Measurements from ENCODE around the gene CTSA.
A peak's percentile ranks its signal among the peaks of the same experiment; 100 is the strongest.
"Not testable (repeated sequence)": the region's sequence is repeated elsewhere in the genome, so short reads cannot be mapped to it uniquely, and the experiment has no call there.

The CTSA gene

DNA sequence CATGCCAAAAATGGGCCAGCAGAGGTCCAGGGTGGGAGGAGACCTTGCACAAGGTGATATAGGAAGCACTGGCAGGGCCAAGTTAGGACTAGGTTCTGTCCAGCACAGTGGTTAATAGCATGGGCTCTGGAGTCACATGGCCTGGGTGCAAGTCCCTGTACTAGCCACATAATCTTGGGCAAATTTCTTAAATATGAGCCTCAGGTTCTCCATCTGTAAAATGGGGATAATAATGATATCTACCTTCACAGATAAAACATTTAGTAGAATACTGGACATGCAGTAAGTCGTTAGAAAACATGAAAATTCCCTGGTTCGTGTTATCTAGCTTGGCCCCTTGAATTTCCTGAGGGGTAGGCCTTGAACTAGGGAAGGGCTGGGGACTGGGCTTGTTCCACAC, 6.2 kb downstream of the CTSA start:
- no peak for DNase-seq

DNA sequence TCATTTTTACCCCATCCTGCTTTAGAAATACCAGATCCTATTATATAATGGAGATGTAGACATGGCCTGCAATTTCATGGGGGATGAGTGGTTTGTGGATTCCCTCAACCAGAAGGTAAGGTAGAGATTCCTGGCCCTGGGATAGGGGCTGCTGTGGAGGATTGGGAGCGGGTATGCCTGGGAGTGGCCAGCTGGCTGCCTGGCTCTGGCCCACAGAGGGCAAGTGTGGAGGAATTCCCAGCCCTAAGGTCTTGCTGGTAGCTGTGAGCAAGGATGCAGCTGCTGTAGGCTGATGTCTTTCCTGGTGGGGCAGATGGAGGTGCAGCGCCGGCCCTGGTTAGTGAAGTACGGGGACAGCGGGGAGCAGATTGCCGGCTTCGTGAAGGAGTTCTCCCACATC, 6.6 kb downstream of the CTSA start:
- DNase-seq = no peak

DNA sequence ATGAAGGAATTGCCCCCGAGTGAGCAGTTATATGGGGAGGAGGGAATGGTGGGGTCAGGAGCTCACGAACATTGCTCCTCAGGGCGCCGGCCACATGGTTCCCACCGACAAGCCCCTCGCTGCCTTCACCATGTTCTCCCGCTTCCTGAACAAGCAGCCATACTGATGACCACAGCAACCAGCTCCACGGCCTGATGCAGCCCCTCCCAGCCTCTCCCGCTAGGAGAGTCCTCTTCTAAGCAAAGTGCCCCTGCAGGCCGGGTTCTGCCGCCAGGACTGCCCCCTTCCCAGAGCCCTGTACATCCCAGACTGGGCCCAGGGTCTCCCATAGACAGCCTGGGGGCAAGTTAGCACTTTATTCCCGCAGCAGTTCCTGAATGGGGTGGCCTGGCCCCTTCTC, 7.2 kb downstream of the CTSA start:
- DNase-seq = no peak

DNA sequence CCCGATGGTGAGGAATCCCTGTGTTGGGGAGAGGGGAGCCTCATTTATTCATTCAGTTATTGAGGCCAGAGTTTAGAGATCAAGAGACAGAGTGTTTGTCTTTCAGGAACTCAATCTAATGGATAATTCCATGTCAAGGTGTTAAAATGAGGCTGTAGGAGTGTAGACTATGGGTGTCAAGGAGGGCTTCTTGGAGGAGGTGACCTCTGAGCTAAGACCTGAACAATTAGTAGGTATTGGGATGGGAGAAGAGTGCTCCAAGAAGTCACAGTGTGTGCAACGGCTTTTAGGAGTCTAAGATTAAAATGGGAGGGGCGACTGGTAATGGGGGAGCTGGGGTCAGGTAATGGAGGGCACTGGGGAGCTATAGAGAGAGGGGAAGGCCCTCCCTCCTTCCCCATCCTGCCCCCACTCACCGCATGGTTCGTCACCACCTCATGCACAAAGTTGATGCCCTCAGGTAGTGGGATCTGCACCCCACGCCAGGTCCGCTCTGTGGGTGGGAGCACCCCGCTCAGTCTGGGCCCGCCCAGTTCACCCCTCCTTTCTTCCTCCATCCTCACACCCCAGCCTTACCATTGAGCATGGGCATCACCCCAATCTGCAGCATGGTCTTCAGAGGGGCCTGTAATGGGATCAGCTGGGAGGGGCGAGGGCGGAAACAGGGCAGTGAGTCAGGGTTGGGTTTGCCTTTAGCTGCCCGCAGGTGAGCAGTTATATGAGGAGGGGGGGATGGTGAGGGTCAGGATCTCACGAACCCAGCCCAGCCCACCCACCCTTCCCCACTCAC, 8.1 kb downstream of the CTSA start:
- DNase-seq = no peak

DNA sequence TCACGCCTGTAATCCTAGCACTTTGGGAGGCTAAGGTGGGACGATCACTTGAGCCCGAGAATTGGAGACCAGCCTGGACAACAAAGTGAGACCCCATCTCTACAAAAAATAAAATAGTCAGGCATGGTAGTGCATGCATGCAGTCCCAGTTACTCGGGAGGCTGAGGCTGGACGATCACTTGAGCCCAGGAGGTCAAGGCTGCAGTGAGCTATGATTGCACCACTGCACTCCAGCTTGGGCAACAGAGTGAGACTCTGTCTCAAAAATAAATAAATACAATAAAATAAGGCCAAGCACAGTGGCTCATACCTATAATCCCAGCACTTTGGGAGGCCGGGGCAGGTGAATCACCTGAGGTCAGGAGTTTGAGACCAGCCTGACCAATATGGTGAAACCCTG, 10.2 kb downstream of the CTSA start:
- not testable (repeated sequence) for DNase-seq

DNA sequence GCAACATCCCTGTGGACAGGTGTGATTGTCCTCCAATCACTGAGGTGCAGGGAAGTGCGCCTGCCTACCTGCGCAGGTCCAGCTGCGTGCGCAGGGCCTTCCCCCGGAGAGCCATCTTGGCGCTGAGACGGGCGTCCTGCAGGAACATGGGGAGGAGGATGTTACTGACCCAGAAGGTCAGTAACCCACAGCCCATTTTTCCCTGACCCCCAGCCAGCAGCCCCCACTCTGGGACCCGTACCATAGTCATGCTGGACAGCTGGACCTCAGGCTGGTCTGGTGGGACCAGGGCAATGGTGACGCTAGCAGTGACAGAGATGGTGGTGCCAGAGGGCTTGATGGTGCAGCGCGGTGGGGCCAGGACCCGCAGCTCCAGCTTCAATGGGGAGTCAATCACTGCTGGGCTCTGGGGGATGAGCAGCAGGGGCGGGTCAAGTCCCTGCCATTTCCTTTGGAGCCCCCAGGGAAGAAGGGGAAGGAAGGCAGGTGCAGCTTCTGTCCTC, 11.1 kb downstream of the CTSA start:
- DNase-seq = no peak

DNA sequence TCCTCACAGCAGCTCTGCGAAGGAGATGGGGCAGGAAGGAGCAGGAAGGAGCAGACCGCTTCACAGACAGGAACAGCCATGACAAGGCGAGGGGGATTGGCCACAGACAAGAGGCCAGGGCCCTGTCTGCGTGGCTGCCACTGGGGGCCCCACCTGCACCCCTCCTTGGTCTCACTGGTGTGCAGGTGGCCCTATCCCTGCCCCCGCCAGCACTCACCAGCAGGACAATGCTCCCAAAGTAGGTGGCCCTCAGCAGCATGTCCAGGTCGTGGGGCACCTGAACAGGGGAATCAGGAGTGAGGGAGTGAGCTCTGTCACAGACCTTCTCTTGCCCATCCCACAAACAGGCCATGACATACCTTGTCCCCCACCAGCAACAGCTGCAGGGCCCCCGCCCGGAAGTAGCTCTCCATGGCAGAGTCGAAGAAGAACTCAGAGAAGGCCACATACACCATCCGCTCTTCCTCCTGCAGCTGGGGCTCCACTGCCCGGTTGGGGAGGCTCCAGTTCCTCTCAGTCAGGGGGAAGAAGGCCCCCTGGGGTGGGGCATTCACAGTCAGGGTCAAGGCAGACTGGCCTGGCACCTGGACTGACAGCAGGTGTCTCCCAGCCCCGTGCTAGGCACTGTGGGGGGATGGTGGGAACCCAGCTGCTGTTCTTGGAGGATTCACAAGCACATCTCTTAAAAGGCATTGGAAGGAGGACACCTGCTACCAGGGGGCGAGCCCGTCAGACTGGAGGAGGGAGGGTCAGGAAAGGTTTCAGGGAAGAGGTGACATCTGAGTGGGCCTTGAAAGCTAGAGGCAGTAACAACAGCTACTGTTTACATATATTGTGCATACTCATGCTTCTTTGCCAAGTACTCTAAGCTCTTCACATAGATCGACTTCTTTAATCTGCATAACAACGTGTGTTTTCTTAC, 13.7 kb downstream of the CTSA start:
- no peak for DNase-seq

DNA sequence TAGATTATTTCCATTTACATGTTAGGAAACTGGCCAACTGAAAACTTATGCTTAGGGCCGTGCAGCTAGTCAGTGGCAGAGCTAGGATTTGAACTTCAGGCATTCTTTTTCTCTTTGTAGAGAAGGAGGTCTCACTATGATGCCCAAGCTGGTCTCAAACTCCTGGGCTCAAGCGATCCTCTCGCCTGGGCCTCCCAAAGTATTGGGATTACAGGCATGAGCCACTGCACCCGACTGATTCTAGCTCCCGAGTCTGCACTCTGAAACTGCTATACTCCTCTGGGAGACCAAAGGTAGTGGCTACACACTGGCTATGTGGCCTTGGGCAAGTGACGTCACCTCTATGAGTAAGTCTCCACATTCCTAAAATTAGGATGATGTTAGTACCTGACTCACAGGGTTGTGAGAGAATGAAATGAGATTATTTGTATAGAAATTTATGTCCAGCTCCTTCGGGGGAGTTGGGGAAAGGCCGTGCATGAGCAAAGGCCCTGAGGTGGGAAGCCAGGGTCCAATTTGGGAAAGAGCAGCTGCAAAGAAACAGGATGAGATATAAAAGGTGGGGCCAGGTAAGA, 14.5 kb downstream of the CTSA start:
- DNase-seq = no peak

DNA sequence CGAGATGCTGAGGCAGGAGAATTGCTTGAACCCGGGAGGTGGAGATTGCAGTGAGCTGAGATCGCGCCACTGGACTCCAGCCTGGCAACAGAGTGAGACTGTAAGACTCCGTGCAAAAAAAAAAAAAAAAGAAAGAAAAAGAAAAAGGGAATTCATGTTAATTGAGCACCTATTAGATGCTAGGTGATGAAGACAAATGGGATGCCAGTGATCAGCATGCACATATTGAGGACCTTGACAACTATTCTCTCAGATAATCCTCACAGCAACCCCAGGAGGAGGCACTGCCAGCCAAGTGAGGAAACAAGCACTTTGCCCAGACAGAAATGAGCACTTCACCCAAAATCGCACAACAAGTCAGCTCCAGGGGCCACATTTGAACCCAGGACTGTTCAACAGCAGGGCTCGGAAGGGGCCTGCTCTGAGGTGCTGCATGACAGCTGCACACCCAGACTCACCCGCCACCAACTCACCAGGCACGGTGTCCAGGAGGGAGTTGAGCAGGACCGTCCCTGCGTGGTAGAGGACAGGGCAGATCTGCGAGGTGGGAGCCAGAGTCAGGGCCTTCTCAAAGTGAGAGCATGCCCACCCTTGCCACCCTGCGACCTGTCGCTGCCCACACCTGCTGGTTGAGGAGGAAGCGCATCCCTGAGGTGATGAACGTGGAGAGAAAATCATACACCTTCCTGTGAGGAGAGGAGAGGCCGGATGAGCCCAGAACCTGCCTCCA, 16.2 kb downstream of the CTSA start:
- DNase-seq = no peak

DNA sequence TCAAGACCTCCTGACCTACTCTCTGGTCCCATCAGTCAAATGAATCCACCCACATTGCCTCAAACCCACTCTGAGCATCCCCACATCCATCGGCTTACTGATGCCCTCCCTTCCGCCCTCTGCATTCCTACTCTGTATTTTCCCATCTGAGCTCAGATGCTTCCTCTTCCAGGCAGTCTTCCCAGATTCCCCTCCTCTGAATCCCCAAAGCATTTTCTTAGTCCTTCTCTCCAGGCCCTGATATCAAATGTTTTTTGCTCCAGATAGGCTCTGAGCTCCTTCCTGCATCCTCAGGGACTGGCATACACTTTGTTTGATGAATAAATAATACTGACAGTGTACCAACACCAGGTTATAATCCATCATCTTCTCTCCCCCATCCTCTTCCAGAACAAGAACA, 16.9 kb downstream of the CTSA start:
- no peak for DNase-seq

DNA sequence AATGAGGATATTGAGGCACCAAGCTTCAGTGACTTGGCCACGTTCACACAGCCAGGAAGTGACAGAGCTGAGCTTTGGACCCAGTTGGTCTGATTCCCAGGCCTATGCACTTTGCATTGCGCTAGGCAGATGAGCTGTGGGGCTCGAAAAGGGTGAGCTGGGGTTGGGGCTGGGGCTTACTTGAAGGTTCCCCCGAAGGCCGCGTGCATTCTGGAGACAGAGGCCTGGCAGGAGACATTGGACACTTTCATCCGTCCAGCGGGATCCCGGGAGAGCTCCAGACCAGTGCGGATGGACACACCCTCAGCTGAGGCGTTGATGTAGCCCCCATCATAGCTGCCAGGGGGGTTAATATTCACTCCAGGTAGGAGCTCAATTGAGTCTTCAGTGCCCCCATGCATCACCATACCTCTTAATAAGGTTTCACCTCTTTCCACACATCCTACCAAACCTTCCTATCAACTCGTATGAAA, 18.2 kb downstream of the CTSA start:
- DNase-seq = no peak

DNA sequence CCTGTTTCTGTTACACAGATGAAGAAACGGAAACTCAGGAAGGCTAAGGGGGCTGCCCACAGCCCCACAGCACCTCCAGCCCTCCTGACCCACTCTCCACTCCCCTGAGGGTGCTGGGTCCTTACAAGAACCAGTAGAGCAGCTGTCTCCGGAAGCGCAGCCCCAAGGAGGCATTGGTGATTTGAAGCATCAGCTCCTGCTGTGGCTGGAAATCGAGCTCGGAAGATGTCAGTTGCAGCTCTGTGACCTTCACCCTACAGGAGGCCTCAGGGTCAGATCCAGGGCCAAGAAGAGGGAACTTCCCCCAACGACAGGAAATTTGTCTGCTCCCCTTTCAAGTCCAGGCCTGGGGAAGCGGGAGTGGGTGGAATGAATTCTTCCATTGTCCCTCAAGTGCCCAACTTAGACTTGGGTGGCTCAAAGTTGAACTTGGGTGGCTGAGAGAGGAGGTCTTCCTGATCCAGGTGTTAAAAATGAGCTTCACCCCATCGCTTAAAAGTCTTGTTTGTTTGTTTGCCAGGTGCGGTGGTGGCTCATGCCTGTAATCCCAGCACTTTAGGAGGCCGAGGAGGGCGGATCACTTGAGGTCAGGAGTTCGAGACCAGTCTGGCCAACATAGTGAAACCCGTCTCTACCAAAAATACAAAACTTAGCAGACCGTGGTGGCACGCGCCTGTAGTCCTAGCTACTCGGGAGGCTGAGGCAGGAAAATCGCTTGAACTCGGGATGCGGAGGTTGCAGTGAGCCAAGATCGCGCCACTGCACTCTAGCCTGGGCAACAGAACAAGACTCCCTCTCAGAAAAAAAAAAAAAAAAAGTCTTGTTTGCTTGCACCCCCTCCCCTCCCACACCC, 18.9 kb downstream of the CTSA start:
- no peak for DNase-seq

DNA sequence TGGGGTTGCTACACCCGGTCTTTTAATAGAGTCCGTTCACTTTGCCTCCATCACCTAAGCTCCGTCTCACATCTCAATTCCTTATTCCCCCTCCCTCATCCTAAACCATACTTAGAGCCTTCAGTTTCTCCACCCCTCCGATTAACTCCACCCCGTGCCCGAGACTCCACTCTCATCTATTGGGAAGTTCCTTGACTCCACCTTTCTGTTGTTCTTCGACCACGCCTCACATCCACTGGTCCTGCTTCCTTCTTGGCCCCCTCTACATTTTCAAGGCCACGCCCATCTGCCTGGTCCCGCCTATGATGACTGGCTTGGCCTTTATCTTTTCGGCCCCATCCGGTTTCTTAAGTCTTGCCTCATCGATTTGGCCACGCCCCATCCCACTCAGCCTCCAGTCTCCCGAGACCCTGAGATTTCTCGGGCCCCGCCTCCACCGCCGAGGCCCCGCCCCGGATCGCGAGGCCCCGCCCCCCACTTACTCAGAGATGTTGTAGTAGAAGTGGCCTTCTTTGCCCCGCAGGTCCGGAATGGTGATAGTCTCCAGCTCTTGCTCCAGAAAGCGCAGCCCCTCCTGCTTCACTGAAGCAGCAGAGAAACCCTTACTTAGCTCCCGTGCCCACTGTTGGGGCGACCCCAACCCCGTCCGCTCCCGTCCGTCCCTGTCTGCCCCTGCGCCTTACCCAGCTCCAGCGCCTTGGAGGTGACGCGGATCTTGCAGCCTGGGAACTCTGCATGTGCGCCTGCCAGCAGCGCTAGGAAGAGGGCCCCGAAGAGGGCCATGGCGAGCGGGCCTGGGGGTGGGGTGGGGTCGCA, 19.7 kb downstream of the CTSA start:
- DNase-seq = peak; percentile 97

DNA sequence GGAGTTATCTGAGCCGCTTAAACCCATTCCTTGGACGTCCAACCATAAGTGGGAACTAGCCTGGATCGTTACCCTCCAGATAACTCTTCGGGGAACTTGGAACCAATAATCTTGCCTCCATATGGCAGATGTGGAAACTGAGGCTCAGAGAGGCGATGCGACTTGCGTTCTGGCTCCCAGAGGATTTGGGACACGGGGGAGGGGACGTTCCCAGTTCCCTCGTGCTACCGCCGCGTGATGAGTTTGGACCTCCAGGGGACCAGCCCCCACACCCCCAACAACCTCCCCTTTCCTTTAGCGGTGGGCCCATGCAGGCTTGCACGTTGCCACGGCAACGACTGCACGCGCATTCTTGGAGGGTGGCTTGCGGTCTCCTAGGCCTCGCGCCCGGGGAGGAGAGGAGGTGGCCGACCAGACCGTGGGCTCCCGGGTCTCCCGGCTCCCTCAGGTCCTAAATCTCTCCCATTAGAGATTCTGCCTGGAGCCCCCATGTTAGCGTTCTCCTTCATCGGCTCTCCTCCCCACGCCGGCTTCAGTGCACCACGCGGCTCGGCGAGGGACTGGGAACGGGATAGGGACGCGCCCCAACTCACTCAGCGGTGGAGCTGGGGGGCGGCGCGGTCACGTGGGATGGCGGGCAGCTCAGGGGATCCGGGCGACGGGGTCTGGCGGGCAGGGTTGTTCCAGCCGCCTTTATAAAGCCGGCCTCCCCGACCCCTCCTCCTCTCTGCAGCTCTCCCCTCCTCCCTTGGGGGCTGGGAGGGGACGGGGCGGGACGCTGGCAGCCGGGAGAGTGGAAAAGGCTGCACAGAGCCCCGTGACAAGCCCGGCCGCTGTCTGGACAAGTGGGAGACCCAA, 20.6 kb downstream of the CTSA start, which contains the start of gene PLTP:
PLTP (minus strand) TSS at position 670 of the 858 bp plus-strand sequence. CDS start 703 bp downstream, outside the sequence.
- peak; percentile 35 for DNase-seq

DNA sequence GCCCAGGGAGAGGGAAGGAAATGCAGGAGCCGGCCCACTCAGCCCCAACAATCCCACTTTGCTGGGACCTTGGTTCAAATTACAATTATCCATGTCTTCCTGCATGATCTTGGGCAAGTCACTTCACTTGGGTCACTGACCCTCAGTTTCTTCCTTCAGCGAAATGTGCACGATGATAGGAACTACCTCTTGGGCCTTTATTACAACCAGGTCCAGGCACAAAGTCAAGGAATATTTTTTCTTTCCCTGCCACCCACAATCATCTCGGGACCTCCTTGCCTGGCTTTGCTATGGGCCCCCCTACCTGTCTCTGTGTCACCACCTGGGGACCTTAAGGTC, 21.2 kb downstream of the CTSA start:
- DNase-seq = no peak

DNA sequence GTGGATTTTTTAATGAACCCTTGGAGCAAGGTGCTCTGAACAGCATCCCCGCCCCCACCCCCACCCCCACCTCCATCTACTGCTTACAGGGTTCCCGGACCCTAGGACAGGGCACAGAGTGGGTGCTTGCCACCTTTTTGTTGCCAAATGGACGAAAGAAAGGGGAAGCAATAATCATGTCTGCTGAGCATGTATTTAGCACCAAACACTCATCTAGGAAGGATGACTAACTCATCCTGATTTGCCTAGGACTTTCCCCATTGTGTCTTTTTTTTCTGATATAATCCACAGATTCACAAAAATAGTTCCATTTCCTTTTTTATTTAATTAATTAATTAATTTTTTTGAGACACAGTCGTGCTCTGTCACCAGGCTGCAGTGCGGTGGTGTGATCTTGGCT, 22.0 kb downstream of the CTSA start:
- no peak for DNase-seq

DNA sequence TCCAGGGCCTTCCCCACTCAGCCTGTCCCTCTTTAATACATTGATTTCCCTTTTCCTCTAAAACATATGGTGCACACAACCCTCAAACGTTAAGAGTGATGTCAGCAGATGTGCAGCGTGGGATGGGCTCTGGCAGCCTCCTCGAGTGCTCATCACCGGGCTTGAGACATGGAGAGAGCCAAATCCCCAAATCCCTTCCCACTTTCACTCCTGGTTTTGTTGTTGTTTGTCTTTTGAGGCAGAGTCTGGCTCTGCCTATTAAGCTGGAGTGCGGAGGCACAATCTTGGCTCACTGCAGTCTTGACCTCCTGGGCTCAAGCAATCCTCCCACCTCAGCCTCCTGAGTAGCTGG, 26.6 kb downstream of the CTSA start:
- peak; percentile 2 for DNase-seq

DNA sequence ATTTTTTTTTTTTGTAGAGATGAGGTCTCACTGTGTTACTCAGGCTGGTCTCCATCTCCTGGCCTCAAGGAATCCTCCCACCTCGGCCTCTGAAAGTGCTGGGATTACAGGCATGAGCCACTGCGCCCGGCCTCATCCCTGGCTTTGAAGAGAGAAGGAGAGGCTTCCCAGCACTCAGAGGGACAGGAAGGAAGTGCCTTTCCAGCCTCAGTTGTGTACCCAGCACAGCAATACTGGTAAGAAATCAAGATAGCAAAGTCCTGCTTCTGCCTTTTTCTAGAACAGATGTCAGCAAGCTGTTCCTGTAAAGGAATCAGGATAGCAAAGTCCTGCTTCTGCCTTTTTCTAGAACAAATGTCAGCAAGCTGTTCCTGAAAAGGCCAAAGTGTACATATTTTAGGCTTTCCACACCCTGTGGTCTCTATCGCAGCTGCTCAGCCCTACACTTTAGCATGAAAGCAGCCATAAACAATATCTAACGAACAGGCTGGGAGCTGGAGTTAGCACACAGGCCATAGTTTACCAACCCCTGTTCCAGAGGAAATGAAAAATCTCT, 27.1 kb downstream of the CTSA start:
- DNase-seq = no peak

DNA sequence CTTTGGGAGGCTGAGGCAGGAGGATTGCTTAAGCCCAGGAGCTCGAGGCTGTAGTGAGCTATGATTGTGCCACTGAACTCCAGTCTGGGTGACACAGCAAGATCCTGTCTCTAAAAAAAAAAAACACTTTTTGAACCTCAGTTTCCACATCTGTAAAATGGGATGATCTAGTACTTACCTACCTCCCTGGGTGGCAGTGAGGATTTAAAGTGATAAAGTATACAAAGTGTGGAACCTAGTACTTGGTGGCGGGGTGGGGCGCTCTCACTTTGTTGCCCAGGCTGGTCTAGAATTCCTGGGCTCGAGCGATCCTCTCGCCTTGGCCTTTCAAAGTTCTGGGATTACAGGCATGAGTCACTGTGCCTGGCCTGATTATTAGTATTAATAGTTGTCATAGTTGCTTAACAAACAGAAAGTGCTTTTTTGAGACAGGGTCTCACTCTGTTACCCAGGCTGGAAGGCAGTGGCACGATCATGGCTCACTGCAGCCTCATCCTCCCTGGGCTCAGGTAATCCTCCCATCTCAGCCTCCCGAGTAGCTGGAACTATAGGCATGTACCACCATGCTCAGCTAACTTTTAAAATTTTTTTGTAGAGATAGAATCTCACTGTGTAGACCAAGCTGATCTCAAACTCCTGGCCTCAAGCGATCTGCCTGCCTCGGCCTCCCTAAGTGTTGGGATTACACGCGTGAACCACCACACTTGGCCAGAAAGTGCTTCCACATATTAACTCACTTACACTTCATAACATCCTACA, 27.8 kb downstream of the CTSA start:
- DNase-seq = no peak

Data from NCI-H2171 (cell line).